Gastrocnemius medialis (tissue), 4 donors: ENCODE results near the gene CLCA2. TPM values are rescaled to one million over a fixed set of nuclear protein-coding genes. Genes with fewer than 3 reads are reported as not detected.

ENCODE experiments used
- ATAC-seq, 2 donors: fragments of 150-250 bp; one replicate each; pipeline ENCODE4 v1.9.1; 2016
- DNase-seq, 2 donors: peaks; one replicate each; pipeline ENCODE4 v3.0.0-alpha.2; 2019
- H3K27ac ChIP-seq, 4 donors: fragments of 200-600 bp; sonication (generic); 1 replicate in 1 of 4; 2 replicates in 3 of 4; pipeline ENCODE4 v1.5.1; 2016 to 2018; ENCODE audit warnings: mild to moderate bottlenecking in 2 of 4, moderate library complexity in 1 of 4
- H3K27me3 ChIP-seq, 3 donors: fragments of 200-600 bp; sonication (generic) in 2 of 3; 1 replicate in 1 of 3; 2 replicates in 2 of 3; pipeline versions ENCODE4 v1.5.1 to v1.6.0; 2016 to 2019; ENCODE audit warnings: mild to moderate bottlenecking in 1 of 3, moderate library complexity in 1 of 3
- H3K36me3 ChIP-seq, 2 donors: fragments of 200-600 bp; sonication (generic) in 1 of 2; one replicate each; pipeline ENCODE4 v1.5.1; 2017 to 2018
- H3K4me1 ChIP-seq, 2 donors: fragments of 200-600 bp; sonication (generic) in 1 of 2; one replicate each; pipeline ENCODE4 v1.5.1; 2016 to 2017; ENCODE audit warnings: mild to moderate bottlenecking in 2 of 2
- H3K4me3 ChIP-seq, 4 donors: fragments of 200-600 bp; sonication (generic) in 3 of 4; 1 replicate in 1 of 4; 2 replicates in 3 of 4; pipeline ENCODE4 v1.5.1; 2016 to 2019; ENCODE audit warnings: mild to moderate bottlenecking in 2 of 4
- H3K9me3 ChIP-seq, 3 donors: fragments of 200-600 bp; sonication (generic) in 2 of 3; 1 replicate in 1 of 3; 2 replicates in 2 of 3; pipeline ENCODE4 v1.5.1; 2016 to 2019
- CTCF ChIP-seq, 5 experiments: fragments of 450-650 bp in 3 of 5; fragments of 200-600 bp in 2 of 5; sonication (generic) in 2 of 5; IDR thresholded peaks in 4 of 5; conservative IDR thresholded peaks in 1 of 5; 1 replicate in 4 of 5; 2 replicates in 1 of 5; pipeline ENCODE4 v1.5.1; 2016 to 2019; ENCODE audit warnings: antibody characterized with exemption in 5 of 5, mild to moderate bottlenecking in 3 of 5, moderate library complexity in 3 of 5
- POLR2A ChIP-seq, 2 donors: fragments of 450-650 bp; IDR thresholded peaks; one replicate each; pipeline ENCODE4 v1.6.1; 2017; ENCODE audit warnings: antibody characterized with exemption in 2 of 2, mild to moderate bottlenecking in 2 of 2, moderate library complexity in 2 of 2
- in situ Hi-C, 4 donors: fragments of 200-750 bp; cut with MboI; loops; one replicate each; pipeline versions ENCODE4 v1.15.0 to v1.8.0; 2017; ENCODE audit warnings: low sequenced_read_pairs in 4 of 4
- intact Hi-C: fragments of 100-400 bp; cut with DNase I; formaldehyde crosslinking; loops from one replicate; pipeline ENCODE4 v1.15.1; 2023; ENCODE audit warnings: low total_unique reads
- total RNA-seq, 4 donors: library from RNA; depleted of rRNA; stranded (reverse); fragments of >200 nt; gene quantifications; one replicate each; pipeline versions ENCODE4 v1.1.0 to v1.2.3, GENCODE V29; 2016

Gene CLCA2
- total RNA-seq, 4 donors from 2014 or later, result not detected

- H3K36me3 ChIP-seq, result no peaks in the 10 kb centered on the region
- intact Hi-C loops (no loop called here), in situ Hi-C loops (no loop called here)
- ATAC-seq (no peak), DNase-seq (no peak)
- no peak overlapping the region for H3K27ac ChIP-seq
- no peaks in the 10 kb centered on the region for H3K27me3 ChIP-seq
- H3K4me3 ChIP-seq, result no peak overlapping the region
- no peaks in the 10 kb centered on the region for H3K9me3 ChIP-seq
- TF ChIP-seq POLR2A (IDR thresholded peaks at IDR 0.05) (no peak), CTCF (IDR thresholded peaks at IDR 0.05 in 4 of 5, conservative IDR thresholded peaks at IDR 0.05 in 1 of 5) (no peak)
- H3K4me1 ChIP-seq, result no peaks in the 10 kb centered on the region
Measured at GRCh38 chr1:86461482-86461881, 37.5 kb downstream of the CLCA2 start.

- ATAC-seq, result no peak
- in situ Hi-C loops (no loop called here), intact Hi-C loops (no loop called here)
- no peak overlapping the region for H3K4me3 ChIP-seq
- H3K4me1 ChIP-seq, result no peaks in the 10 kb centered on the region
- TF ChIP-seq CTCF (IDR thresholded peaks at IDR 0.05 in 4 of 5, conservative IDR thresholded peaks at IDR 0.05 in 1 of 5), result no peak
- TF ChIP-seq POLR2A (IDR thresholded peaks at IDR 0.05), result no peak
- H3K27ac ChIP-seq, result no peak overlapping the region
- H3K9me3 ChIP-seq, result no peaks in the 10 kb centered on the region
- no peaks in the 10 kb centered on the region for H3K36me3 ChIP-seq
- DNase-seq, result no peak
- H3K27me3 ChIP-seq, result no peaks in the 10 kb centered on the region
Measured at GRCh38 chr1:86464819-86465218, 40.8 kb downstream of the CLCA2 start.

- H3K9me3 ChIP-seq, result no peaks in the 10 kb centered on the region
- H3K36me3 ChIP-seq, result no peaks in the 10 kb centered on the region
- no peak overlapping the region for H3K27ac ChIP-seq
- intact Hi-C loops, result no loop called here
- H3K4me3 ChIP-seq, result no peak overlapping the region
- TF ChIP-seq POLR2A (IDR thresholded peaks at IDR 0.05) (no peak), CTCF (IDR thresholded peaks at IDR 0.05 in 4 of 5, conservative IDR thresholded peaks at IDR 0.05 in 1 of 5) (no peak)
- DNase-seq (no peak), ATAC-seq (no peak)
- in situ Hi-C loops, result no loop called here
- no peaks in the 10 kb centered on the region for H3K4me1 ChIP-seq
- H3K27me3 ChIP-seq, result no peaks in the 10 kb centered on the region
Measured at GRCh38 chr1:86466109-86466844, 42.3 kb downstream of the CLCA2 start.

GRCh38 chr1:86466986-86467385 lies 43.0 kb downstream of the CLCA2 start:
- Histone ChIP-seq H3K9me3 (no peaks in the 10 kb centered on the region), H3K27me3 (no peaks in the 10 kb centered on the region), H3K4me1 (no peaks in the 10 kb centered on the region), H3K27ac (no peak overlapping the region), H3K36me3 (no peaks in the 10 kb centered on the region), H3K4me3 (no peak overlapping the region)
- TF ChIP-seq CTCF (IDR thresholded peaks at IDR 0.05 in 4 of 5, conservative IDR thresholded peaks at IDR 0.05 in 1 of 5) (no peak), POLR2A (IDR thresholded peaks at IDR 0.05) (no peak)
- no peak for ATAC-seq
- in situ Hi-C loops, result no loop called here
- no peak for DNase-seq
- intact Hi-C loops, result no loop called here
